Activated naive CD4-positive, alpha-beta T cell (primary cell): ENCODE results near the gene ALOX15.
"Not testable (repeated sequence)": the region's sequence is repeated elsewhere in the genome, so short reads cannot be mapped to it uniquely, and the experiment has no call there.

ENCODE experiments used
- DNase-seq, 4 experiments: peaks; one replicate each; lab custom pipeline; 2025; lab: John Stamatoyannopoulos, UW

The ALOX15 gene

GRCh38 chr17:4641297-4642195 lies at the start of gene ALOX15:
TSS of gene ALOX15 (minus strand) at chr17:4641678. CDS start at chr17:4641651, 27 bp downstream.
- no peak for DNase-seq

- DNase-seq: no peak
Observed at GRCh38 chr17:4690745-4691144, 49.3 kb upstream of the ALOX15 start.

GRCh38 chr17:4689872-4690271 lies 48.4 kb upstream of the ALOX15 start:
- not testable (repeated sequence) for DNase-seq

GRCh38 chr17:4683739-4684138 lies 42.3 kb upstream of the ALOX15 start:
- DNase-seq: not testable (repeated sequence)

GRCh38 chr17:4679658-4680057 lies 38.2 kb upstream of the ALOX15 start:
- no peak for DNase-seq

GRCh38 chr17:4678448-4679026 lies 37.1 kb upstream of the ALOX15 start:
- no peak for DNase-seq

- DNase-seq: no peak
Observed at GRCh38 chr17:4676791-4677190, 35.3 kb upstream of the ALOX15 start.

- no peak for DNase-seq
Observed at GRCh38 chr17:4675791-4676190, 34.3 kb upstream of the ALOX15 start.

- DNase-seq: no peak
Observed at GRCh38 chr17:4674685-4674998, 33.2 kb upstream of the ALOX15 start.

- DNase-seq: no peak
Observed at GRCh38 chr17:4673986-4674684, 32.7 kb upstream of the ALOX15 start.

- DNase-seq: no peak
Observed at GRCh38 chr17:4673169-4673568, 31.7 kb upstream of the ALOX15 start.

GRCh38 chr17:4672751-4673150 lies 31.3 kb upstream of the ALOX15 start:
- no peak for DNase-seq

GRCh38 chr17:4672055-4672630 lies 30.7 kb upstream of the ALOX15 start:
- DNase-seq: no peak

GRCh38 chr17:4667166-4667565 lies 25.7 kb upstream of the ALOX15 start:
- no peak for DNase-seq

- no peak for DNase-seq
Observed at GRCh38 chr17:4666296-4666695, 24.8 kb upstream of the ALOX15 start.

- no peak for DNase-seq
Observed at GRCh38 chr17:4665027-4665426, 23.5 kb upstream of the ALOX15 start.

GRCh38 chr17:4664230-4664629 lies 22.8 kb upstream of the ALOX15 start:
- no peak for DNase-seq

GRCh38 chr17:4663711-4664110 lies 22.2 kb upstream of the ALOX15 start:
- DNase-seq: no peak

GRCh38 chr17:4658478-4659305 lies 17.2 kb upstream of the ALOX15 start:
- no peak for DNase-seq

GRCh38 chr17:4657678-4658077 lies 16.2 kb upstream of the ALOX15 start:
- no peak for DNase-seq

- not testable (repeated sequence) for DNase-seq
Observed at GRCh38 chr17:4655933-4656332, 14.5 kb upstream of the ALOX15 start.

- DNase-seq: no peak
Observed at GRCh38 chr17:4652997-4653396, 11.5 kb upstream of the ALOX15 start.
